Measurements from ENCODE around the gene RASA1. TPM values are rescaled to one million over a fixed set of nuclear protein-coding genes. Genes with fewer than 3 reads are reported as not detected.

RASA1 gene
- total and polyA plus RNA-seq, 4 donors = 34.3 to 46.9 (median 40.3) TPM

- no peak for DNase-seq (ENCODE audit: low read depth in 4 of 6, low spot score in 6 of 6)
- no peaks in the 10 kb centered on the region for H3K36me3 ChIP-seq (ENCODE audit: control insufficient read depth, insufficient read depth, low read length)
- no peaks in the 10 kb centered on the region for H3K9me3 ChIP-seq (ENCODE audit: control insufficient read depth, insufficient read depth, low read length)
- no peak overlapping the region for H3K27ac ChIP-seq (ENCODE audit: low read depth, low read length)
- no peaks in the 10 kb centered on the region for H3K4me1 ChIP-seq (ENCODE audit: control insufficient read depth, insufficient read depth, low read length)
- no peak overlapping the region for H3K4me3 ChIP-seq (ENCODE audit: low read depth, low read length)
- no peaks in the 10 kb centered on the region for H3K27me3 ChIP-seq (ENCODE audit: control insufficient read depth, insufficient read depth, low read length)
These were observed 101.7 kb downstream of the RASA1 start for GRCh38 chr5:87369431-87369830.

- no peak overlapping the region for H3K4me3 ChIP-seq (ENCODE audit: low read depth, low read length)
- no peaks in the 10 kb centered on the region for H3K4me1 ChIP-seq (ENCODE audit: control insufficient read depth, insufficient read depth, low read length)
- DNase-seq (ENCODE audit: low read depth in 4 of 6, low spot score in 6 of 6) = no peak
- H3K27me3 ChIP-seq (ENCODE audit: control insufficient read depth, insufficient read depth, low read length) = no peaks in the 10 kb centered on the region
- H3K27ac ChIP-seq (ENCODE audit: low read depth, low read length) = no peak overlapping the region
- no CpG with 5 or more reads among the region's 2 CpGs for WGBS (ENCODE audit: insufficient coverage)
- H3K9me3 ChIP-seq (ENCODE audit: control insufficient read depth, insufficient read depth, low read length) = no peaks in the 10 kb centered on the region
- peaks cover 8% of the 10 kb centered on the region for H3K36me3 ChIP-seq (ENCODE audit: control insufficient read depth, insufficient read depth, low read length)
These were observed 105.0 kb downstream of the RASA1 start for GRCh38 chr5:87372705-87373104.

- Histone ChIP-seq H3K27ac (ENCODE audit: low read depth, low read length) (no peak overlapping the region), H3K27me3 (ENCODE audit: control insufficient read depth, insufficient read depth, low read length) (no peaks in the 10 kb centered on the region), H3K4me1 (ENCODE audit: control insufficient read depth, insufficient read depth, low read length) (no peaks in the 10 kb centered on the region), H3K9me3 (ENCODE audit: control insufficient read depth, insufficient read depth, low read length) (no peaks in the 10 kb centered on the region), H3K4me3 (ENCODE audit: low read depth, low read length) (no peak overlapping the region), H3K36me3 (ENCODE audit: control insufficient read depth, insufficient read depth, low read length) (peaks cover 8% of the 10 kb centered on the region)
- no CpG with 5 or more reads among the region's 1 CpG for WGBS (ENCODE audit: insufficient coverage)
- DNase-seq (ENCODE audit: low read depth in 4 of 6, low spot score in 6 of 6) = no peak
These were observed 114.5 kb downstream of the RASA1 start for GRCh38 chr5:87382224-87382623.

GRCh38 chr5:87383216-87383615 is 115.5 kb downstream of the RASA1 start:
- no peak for DNase-seq (ENCODE audit: low read depth in 4 of 6, low spot score in 6 of 6)
- Histone ChIP-seq H3K27ac (ENCODE audit: low read depth, low read length) (no peak overlapping the region), H3K27me3 (ENCODE audit: control insufficient read depth, insufficient read depth, low read length) (no peaks in the 10 kb centered on the region), H3K4me3 (ENCODE audit: low read depth, low read length) (no peak overlapping the region), H3K9me3 (ENCODE audit: control insufficient read depth, insufficient read depth, low read length) (no peaks in the 10 kb centered on the region), H3K4me1 (ENCODE audit: control insufficient read depth, insufficient read depth, low read length) (no peaks in the 10 kb centered on the region), H3K36me3 (ENCODE audit: control insufficient read depth, insufficient read depth, low read length) (peaks cover 4% of the 10 kb centered on the region)
- no CpG with 5 or more reads among the region's 1 CpG for WGBS (ENCODE audit: insufficient coverage)

- H3K27ac ChIP-seq (ENCODE audit: low read depth, low read length) = no peak overlapping the region
- no peak overlapping the region for H3K4me3 ChIP-seq (ENCODE audit: low read depth, low read length)
- DNase-seq (ENCODE audit: low read depth in 4 of 6, low spot score in 6 of 6) = no peak
- H3K27me3 ChIP-seq (ENCODE audit: control insufficient read depth, insufficient read depth, low read length) = no peaks in the 10 kb centered on the region
- no peaks in the 10 kb centered on the region for H3K4me1 ChIP-seq (ENCODE audit: control insufficient read depth, insufficient read depth, low read length)
- no peaks in the 10 kb centered on the region for H3K9me3 ChIP-seq (ENCODE audit: control insufficient read depth, insufficient read depth, low read length)
- H3K36me3 ChIP-seq (ENCODE audit: control insufficient read depth, insufficient read depth, low read length) = peaks cover 8% of the 10 kb centered on the region
- WGBS (ENCODE audit: insufficient coverage) = no CpG with 5 or more reads among the region's 2 CpGs
These were observed 118.1 kb downstream of the RASA1 start for GRCh38 chr5:87385802-87386201.

GRCh38 chr5:87388129-87388528 is 120.4 kb downstream of the RASA1 start:
- Histone ChIP-seq H3K4me1 (ENCODE audit: control insufficient read depth, insufficient read depth, low read length) (no peaks in the 10 kb centered on the region), H3K36me3 (ENCODE audit: control insufficient read depth, insufficient read depth, low read length) (peaks cover 4% of the 10 kb centered on the region), H3K9me3 (ENCODE audit: control insufficient read depth, insufficient read depth, low read length) (no peaks in the 10 kb centered on the region), H3K4me3 (ENCODE audit: low read depth, low read length) (no peak overlapping the region), H3K27me3 (ENCODE audit: control insufficient read depth, insufficient read depth, low read length) (no peaks in the 10 kb centered on the region), H3K27ac (ENCODE audit: low read depth, low read length) (no peak overlapping the region)
- DNase-seq (ENCODE audit: low read depth in 4 of 6, low spot score in 6 of 6) = no peak
- WGBS (ENCODE audit: insufficient coverage) = no CpG with 5 or more reads among the region's 2 CpGs

- no peak overlapping the region for H3K27ac ChIP-seq (ENCODE audit: low read depth, low read length)
- 94% methylated on average over 4 of the region's 14 CpGs for whole genome bisulfite sequencing (ENCODE audit: insufficient coverage)
These were observed 121.8 kb downstream of the RASA1 start for GRCh38 chr5:87389296-87390034.

GRCh38 chr5:87390075-87390474 is 122.4 kb downstream of the RASA1 start:
- Histone ChIP-seq H3K36me3 (ENCODE audit: control insufficient read depth, insufficient read depth, low read length) (peaks cover 7% of the 10 kb centered on the region), H3K27ac (ENCODE audit: low read depth, low read length) (no peak overlapping the region), H3K9me3 (ENCODE audit: control insufficient read depth, insufficient read depth, low read length) (no peaks in the 10 kb centered on the region)

More at GRCh38 chr5:87389296-87390034, 121.8 kb downstream of the RASA1 start:
- Histone ChIP-seq H3K27me3 (ENCODE audit: control insufficient read depth, insufficient read depth, low read length) (no peaks in the 10 kb centered on the region), H3K4me1 (ENCODE audit: control insufficient read depth, insufficient read depth, low read length) (no peaks in the 10 kb centered on the region), H3K4me3 (ENCODE audit: low read depth, low read length) (no peak overlapping the region), H3K36me3 (ENCODE audit: control insufficient read depth, insufficient read depth, low read length) (peaks cover 7% of the 10 kb centered on the region), H3K9me3 (ENCODE audit: control insufficient read depth, insufficient read depth, low read length) (no peaks in the 10 kb centered on the region)
- DNase-seq (ENCODE audit: low read depth in 4 of 6, low spot score in 6 of 6) = no peak

GRCh38 chr5:87390576-87391199 is 123.0 kb downstream of the RASA1 start:
- no peak for DNase-seq (ENCODE audit: low read depth in 4 of 6, low spot score in 6 of 6)
- H3K9me3 ChIP-seq (ENCODE audit: control insufficient read depth, insufficient read depth, low read length) = no peaks in the 10 kb centered on the region
- no peak overlapping the region for H3K4me3 ChIP-seq (ENCODE audit: low read depth, low read length)
- H3K4me1 ChIP-seq (ENCODE audit: control insufficient read depth, insufficient read depth, low read length) = no peaks in the 10 kb centered on the region
- H3K36me3 ChIP-seq (ENCODE audit: control insufficient read depth, insufficient read depth, low read length) = peaks cover 12% of the 10 kb centered on the region
- no peaks in the 10 kb centered on the region for H3K27me3 ChIP-seq (ENCODE audit: control insufficient read depth, insufficient read depth, low read length)
- no peak overlapping the region for H3K27ac ChIP-seq (ENCODE audit: low read depth, low read length)
- WGBS (ENCODE audit: insufficient coverage) = 77% methylated on average over 4 of the region's 5 CpGs

More at GRCh38 chr5:87390075-87390474, 122.4 kb downstream of the RASA1 start:
- Histone ChIP-seq H3K4me1 (ENCODE audit: control insufficient read depth, insufficient read depth, low read length) (no peaks in the 10 kb centered on the region), H3K4me3 (ENCODE audit: low read depth, low read length) (no peak overlapping the region), H3K27me3 (ENCODE audit: control insufficient read depth, insufficient read depth, low read length) (no peaks in the 10 kb centered on the region)
- no peak for DNase-seq (ENCODE audit: low read depth in 4 of 6, low spot score in 6 of 6)
- no CpG with 5 or more reads among the region's 3 CpGs for whole genome bisulfite sequencing (ENCODE audit: insufficient coverage)

- 91% methylated on average over 1 of the region's 1 CpG for WGBS (ENCODE audit: insufficient coverage)
- peaks cover 20% of the 10 kb centered on the region for H3K36me3 ChIP-seq (ENCODE audit: control insufficient read depth, insufficient read depth, low read length)
These were observed 124.5 kb downstream of the RASA1 start for GRCh38 chr5:87392170-87392569.

More at GRCh38 chr5:87392170-87392569, 124.5 kb downstream of the RASA1 start:
- Histone ChIP-seq H3K27ac (ENCODE audit: low read depth, low read length) (no peak overlapping the region), H3K9me3 (ENCODE audit: control insufficient read depth, insufficient read depth, low read length) (no peaks in the 10 kb centered on the region), H3K27me3 (ENCODE audit: control insufficient read depth, insufficient read depth, low read length) (no peaks in the 10 kb centered on the region), H3K4me1 (ENCODE audit: control insufficient read depth, insufficient read depth, low read length) (no peaks in the 10 kb centered on the region), H3K4me3 (ENCODE audit: low read depth, low read length) (no peak overlapping the region)
- no peak for DNase-seq (ENCODE audit: low read depth in 4 of 6, low spot score in 6 of 6)

Measured in spinal cord (tissue), 10 donors.